GM23248 (cell line): Measurements from ENCODE around the gene C2CD4A. TPM values are rescaled to one million over a fixed set of nuclear protein-coding genes. Genes with fewer than 3 reads are reported as not detected.

Experiments used
- DNase-seq: peaks from one replicate; pipeline ENCODE4 v3.0.0-alpha.2; 2015
- H2AFZ ChIP-seq: fragments of 200-600 bp; sonication (generic); 2 replicates; pipeline ENCODE4 v1.6.1; 2016; ENCODE audit warnings: antibody characterized with exemption
- H3F3A ChIP-seq: fragments of 200-600 bp; sonication (generic); 2 replicates; pipeline ENCODE4 v1.6.1; 2016; ENCODE audit warnings: mild to moderate bottlenecking, antibody characterized with exemption, mixed run types; ENCODE audit not compliant: insufficient read depth
- H3K27ac ChIP-seq: fragments of 200-600 bp; sonication (generic); 2 replicates; pipeline ENCODE4 v1.5.1; 2016; ENCODE audit warnings: mild to moderate bottlenecking
- H3K27me3 ChIP-seq: fragments of 200-600 bp; sonication (generic); replicated peaks from 2 replicates; pipeline ENCODE4 v1.6.1; 2016; ENCODE audit warnings: mild to moderate bottlenecking; ENCODE audit not compliant: insufficient read depth
- H3K36me3 ChIP-seq: fragments of 200-600 bp; sonication (generic); 2 replicates; pipeline ENCODE4 v1.6.1; 2016; ENCODE audit warnings: low read depth, mild to moderate bottlenecking
- H3K4me1 ChIP-seq: fragments of 200-600 bp; sonication (generic); 2 replicates; pipeline ENCODE4 v1.6.1; 2016; ENCODE audit warnings: mild to moderate bottlenecking; ENCODE audit not compliant: insufficient read depth
- H3K4me2 ChIP-seq: fragments of 200-600 bp; sonication (generic); one replicate; pipeline ENCODE4 v1.6.1; 2016; ENCODE audit warnings: mild to moderate bottlenecking; ENCODE audit not compliant: unreplicated experiment
- H3K4me3 ChIP-seq: fragments of 200-600 bp; sonication (generic); 2 replicates; pipeline ENCODE4 v1.5.1; 2016; ENCODE audit warnings: mild to moderate bottlenecking
- H3K79me2 ChIP-seq: fragments of 200-600 bp; sonication (generic); 2 replicates; pipeline ENCODE4 v1.6.1; 2016; ENCODE audit warnings: mild to moderate bottlenecking; ENCODE audit not compliant: insufficient read depth
- H3K9ac ChIP-seq: fragments of 200-600 bp; sonication (generic); 2 replicates; pipeline ENCODE4 v1.6.1; 2016; ENCODE audit warnings: mild to moderate bottlenecking
- H3K9me2 ChIP-seq: fragments of 200-600 bp; sonication (generic); 2 replicates; pipeline ENCODE4 v1.6.1; 2016; ENCODE audit warnings: mixed run types, mild to moderate bottlenecking, moderate library complexity; ENCODE audit not compliant: insufficient read depth
- H3K9me3 ChIP-seq: fragments of 200-600 bp; sonication (generic); one replicate; pipeline ENCODE4 v1.6.1; 2017; ENCODE audit warnings: low read depth
- H4K20me1 ChIP-seq: fragments of 200-600 bp; sonication (generic); 2 replicates; pipeline ENCODE4 v1.6.0; 2016; ENCODE audit not compliant: insufficient read depth
- EZH2 ChIP-seq: fragments of 200-600 bp; sonication (generic); IDR thresholded peaks from 2 replicates; pipeline ENCODE4 v1.6.1; 2018; ENCODE audit warnings: antibody characterized with exemption, mild to moderate bottlenecking; ENCODE audit not compliant: insufficient read depth, poor library complexity, severe bottlenecking
- EZH2phosphoT487 ChIP-seq: fragments of 200-600 bp; sonication (generic); IDR thresholded peaks from 2 replicates; pipeline ENCODE4 v1.6.1; 2018; ENCODE audit warnings: antibody characterized with exemption, moderate library complexity, mild to moderate bottlenecking, low read depth; ENCODE audit not compliant: insufficient read depth
- WGBS, 2 experiments: methylation state at CpG; one replicate each; pipeline ENCODE4 v1.1.6; 2015 to 2017; ENCODE audit warnings: low lambda C conversion rate in 2 of 2, low coverage in 1 of 2; ENCODE audit errors: missing lambda C conversion rate in 2 of 2; 5-methylcytosine and 5-hydroxymethylcytosine counted together
- in situ Hi-C: fragments of 300-500 bp; cut with MboI; formaldehyde crosslinking; loops from 2 replicates; pipeline ENCODE4 v1.15.0; 2020
- polyA plus RNA-seq: library from polyadenylated mRNA; unstranded; fragments of >200 nt; fragmentation: Nextera tagmentation; extraction: Ambion mirVana; gene quantifications from 2 replicates; pipeline ENCODE4 v1.2.1, GENCODE V29; 2016
- total RNA-seq: library from RNA; depleted of rRNA; stranded (reverse); fragments of >200 nt; shearing (Covaris generic); gene quantifications from 2 replicates; pipeline ENCODE4 v1.2.3, GENCODE V29; 2014

C2CD4A gene
- total and polyA plus RNA-seq, 2 experiments from 2014 or later, result not detected

DNA sequence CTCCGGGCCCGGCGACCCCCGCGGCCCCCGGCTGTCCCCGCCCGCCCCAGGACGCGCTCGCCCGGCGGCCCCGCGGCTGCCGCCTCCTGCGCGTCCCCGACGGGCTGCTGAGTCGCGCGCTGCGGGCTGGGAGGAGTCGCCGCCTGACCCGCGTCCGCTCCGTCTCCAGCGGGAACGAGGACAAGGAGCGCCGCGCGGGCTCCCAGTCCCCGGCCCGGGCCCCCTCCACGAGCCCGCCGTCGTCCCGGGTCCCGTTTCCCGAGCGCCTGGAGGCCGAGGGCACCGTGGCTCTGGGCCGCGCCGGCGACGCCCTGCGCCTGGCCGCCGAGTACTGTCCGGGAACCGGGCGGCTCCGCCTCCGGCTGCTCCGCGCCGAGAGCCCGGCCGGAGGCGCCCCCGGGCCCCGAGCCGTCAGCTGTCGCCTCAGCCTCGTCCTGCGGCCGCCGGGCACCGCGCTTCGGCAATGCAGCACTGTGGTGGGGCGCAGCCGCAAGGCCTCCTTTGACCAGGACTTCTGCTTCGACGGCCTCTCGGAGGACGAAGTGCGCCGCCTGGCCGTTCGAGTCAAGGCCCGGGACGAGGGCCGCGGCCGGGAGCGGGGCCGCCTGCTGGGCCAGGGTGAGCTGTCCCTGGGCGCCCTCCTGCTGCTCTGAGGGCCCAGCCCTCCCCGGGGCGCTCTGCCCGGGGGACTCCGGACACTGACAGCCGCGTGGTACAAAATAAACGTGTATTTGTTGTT lies 1.5 kb downstream of the C2CD4A start:
- H3K79me2 ChIP-seq, result no peaks in the 10 kb centered on the region
- H3K9me3 ChIP-seq, result no peaks in the 10 kb centered on the region
- peak overlapping the region; percentile 61 for H3K4me3 ChIP-seq
- H3F3A ChIP-seq, result peaks cover 10% of the 10 kb centered on the region; the same call in 1 of the 2 replicates
- H4K20me1 ChIP-seq, result no peaks in the 10 kb centered on the region
- in situ Hi-C loops, result no loop called here
- H2AFZ ChIP-seq, result peak overlapping the region; percentile 74
- TF ChIP-seq EZH2 (peak; percentile 46), EZH2phosphoT487 (no peak)
- H3K27me3 ChIP-seq, result 0 out of 2 replicates have a peak, but pooled peaks cover 11% of the 10 kb centered on the region
- DNase-seq, result peak; percentile 67
- 0 out of 2 replicates have a peak, but pooled peaks cover 9% of the 10 kb centered on the region for H3K4me1 ChIP-seq
- H3K27ac ChIP-seq, result no peak overlapping the region
- 2% methylated on average over 39 to 58 of the region's 103 CpGs for WGBS, 2 experiments
- H3K9me2 ChIP-seq, result no peaks in the 10 kb centered on the region
- H3K36me3 ChIP-seq, result no peaks in the 10 kb centered on the region
- peak overlapping the region; percentile 60 for H3K4me2 ChIP-seq
- H3K9ac ChIP-seq, result peak overlapping the region; percentile 29; the same call in 1 of the 2 replicates

DNA sequence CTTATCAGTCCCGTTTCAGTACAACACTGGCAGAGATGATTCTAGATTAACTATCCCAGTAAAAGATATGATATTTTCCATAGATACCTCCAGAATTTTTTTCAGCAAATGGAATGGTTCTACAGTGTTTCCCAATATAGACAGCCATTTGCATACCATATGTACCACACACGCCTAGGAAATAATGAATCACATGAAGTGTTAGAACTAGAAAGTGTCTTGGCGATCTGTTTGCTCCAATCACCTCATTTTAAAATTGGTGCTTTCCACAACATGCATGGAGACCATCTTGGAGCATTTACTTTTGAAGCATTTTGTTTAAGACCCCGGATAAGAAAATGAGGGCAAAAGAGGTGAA lies 2.0 kb downstream of the C2CD4A start:
- Histone ChIP-seq H3K27ac (no peak overlapping the region), H3K9me3 (no peaks in the 10 kb centered on the region), H2AFZ (peak overlapping the region; percentile 74), H3K9me2 (no peaks in the 10 kb centered on the region), H3K27me3 (0 out of 2 replicates have a peak, but pooled peaks cover 11% of the 10 kb centered on the region), H3K4me3 (peak overlapping the region; percentile 61), H3F3A (peaks cover 10% of the 10 kb centered on the region; the same call in 1 of the 2 replicates), H3K79me2 (no peaks in the 10 kb centered on the region), H3K4me1 (0 out of 2 replicates have a peak, but pooled peaks cover 9% of the 10 kb centered on the region), H3K4me2 (peak overlapping the region; percentile 60), H3K36me3 (no peaks in the 10 kb centered on the region), H4K20me1 (no peaks in the 10 kb centered on the region), H3K9ac (peak overlapping the region; percentile 29; the same call in 1 of the 2 replicates)
- peak; percentile 76 for DNase-seq
- WGBS, 2 experiments, result 10 to 17% methylated on average over 4 of the region's 4 CpGs
- in situ Hi-C loops, result no loop called here
- TF ChIP-seq EZH2, result no peak
- TF ChIP-seq EZH2phosphoT487, result no peak

DNA sequence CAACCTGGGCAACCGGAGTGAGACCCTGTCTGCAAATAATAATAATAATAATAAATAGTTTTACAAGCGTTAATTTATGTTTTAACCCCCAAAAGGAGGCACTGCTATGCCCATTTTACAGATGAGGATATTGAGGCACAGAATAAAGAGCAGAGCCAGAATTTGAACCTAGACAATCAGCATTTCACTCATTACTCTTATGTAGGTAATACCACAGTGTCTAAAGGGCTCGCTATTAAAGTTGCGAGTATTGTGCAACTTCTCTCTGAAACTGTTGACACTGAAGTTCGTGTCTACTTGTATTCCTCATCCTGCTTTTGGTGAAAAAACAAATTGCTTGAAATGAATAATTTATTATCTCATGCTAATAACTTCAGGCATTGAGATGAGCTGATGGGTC lies 2.8 kb downstream of the C2CD4A start:
- Histone ChIP-seq H3F3A (peaks cover 10% of the 10 kb centered on the region; the same call in 1 of the 2 replicates), H3K27ac (no peak overlapping the region), H4K20me1 (no peaks in the 10 kb centered on the region), H3K9me3 (no peaks in the 10 kb centered on the region), H3K27me3 (0 out of 2 replicates have a peak, but pooled peaks cover 11% of the 10 kb centered on the region), H3K4me2 (no peak overlapping the region), H3K4me3 (no peak overlapping the region), H2AFZ (no peak overlapping the region), H3K4me1 (0 out of 2 replicates have a peak, but pooled peaks cover 9% of the 10 kb centered on the region), H3K9me2 (no peaks in the 10 kb centered on the region), H3K9ac (no peak overlapping the region), H3K79me2 (no peaks in the 10 kb centered on the region), H3K36me3 (no peaks in the 10 kb centered on the region)
- TF ChIP-seq EZH2 (no peak), EZH2phosphoT487 (no peak)
- in situ Hi-C loops, result no loop called here
- DNase-seq, result no peak
- WGBS, 2 experiments, result 89 to 91% methylated on average over 5 of the region's 5 CpGs

GRCh38 chr15:62071711-62072308 lies 5.0 kb downstream of the C2CD4A start:
- H3K36me3 ChIP-seq, result no peaks in the 10 kb centered on the region
- DNase-seq, result peak; percentile 66
- H4K20me1 ChIP-seq, result no peaks in the 10 kb centered on the region
- no peaks in the 10 kb centered on the region for H3K9me3 ChIP-seq
- no peak overlapping the region for H3K4me3 ChIP-seq
- no peak overlapping the region for H3K4me2 ChIP-seq
- 0 out of 2 replicates have a peak, but pooled peaks cover 5% of the 10 kb centered on the region for H3K27me3 ChIP-seq
- no peaks in the 10 kb centered on the region for H3K79me2 ChIP-seq
- no peak overlapping the region for H3K9ac ChIP-seq
- TF ChIP-seq EZH2phosphoT487 (no peak), EZH2 (no peak)
- no peak overlapping the region for H2AFZ ChIP-seq
- H3K27ac ChIP-seq, result no peak overlapping the region
- peaks cover 10% of the 10 kb centered on the region; the same call in 1 of the 2 replicates for H3F3A ChIP-seq
- H3K4me1 ChIP-seq, result 0 out of 2 replicates have a peak, but pooled peaks cover 7% of the 10 kb centered on the region
- in situ Hi-C loops, result no loop called here
- no peaks in the 10 kb centered on the region for H3K9me2 ChIP-seq
